Vagina (tissue), 2 donors: Measurements from ENCODE around the gene ATP7B. TPM values are rescaled to one million over a fixed set of nuclear protein-coding genes. Genes with fewer than 3 reads are reported as not detected.

Source experiments
- DNase-seq, 2 donors: peaks; one replicate each; pipeline ENCODE4 v3.0.0-alpha.2; 2017; ENCODE audit errors: extremely low spot score in 2 of 2
- H3K27ac ChIP-seq: fragments of 200-600 bp; sonication (generic); one replicate; pipeline ENCODE4 v1.5.1; 2019
- H3K27me3 ChIP-seq: fragments of 200-600 bp; sonication (generic); one replicate; pipeline ENCODE4 v1.5.1; 2019
- H3K36me3 ChIP-seq, 2 donors: fragments of 200-600 bp; sonication (generic); one replicate each; pipeline ENCODE4 v1.5.1; 2017 to 2019
- H3K4me1 ChIP-seq: fragments of 200-600 bp; sonication (generic); one replicate; pipeline ENCODE4 v1.5.1; 2019
- H3K4me3 ChIP-seq, 2 donors: fragments of 200-600 bp; sonication (generic); 1 replicate in 1 of 2; 2 replicates in 1 of 2; pipeline ENCODE4 v1.5.1; 2016 to 2019
- H3K9me3 ChIP-seq: fragments of 200-600 bp; sonication (generic); one replicate; pipeline ENCODE4 v1.5.1; 2019
- CTCF ChIP-seq, 3 experiments: fragments of 450-650 bp in 2 of 3; fragments of 200-600 bp in 1 of 3; sonication (generic) in 1 of 3; IDR thresholded peaks; one replicate each; pipeline ENCODE4 v1.5.1; 2017 to 2019; ENCODE audit warnings: antibody characterized with exemption in 3 of 3, mild to moderate bottlenecking in 2 of 3, moderate library complexity in 2 of 3
- POLR2A ChIP-seq, 2 donors: fragments of 450-650 bp; IDR thresholded peaks; one replicate each; pipeline ENCODE4 v1.6.1; 2017; ENCODE audit warnings: antibody characterized with exemption in 2 of 2, mild to moderate bottlenecking in 2 of 2, moderate library complexity in 2 of 2
- POLR2AphosphoS5 ChIP-seq, 2 donors: sonication (generic); formaldehyde crosslinking; IDR thresholded peaks; one replicate each; pipeline ENCODE4 v1.9.0; 2017; ENCODE audit warnings: antibody characterized with exemption in 2 of 2, mild to moderate bottlenecking in 2 of 2, low read depth in 1 of 2; ENCODE audit not compliant: insufficient read depth in 1 of 2
- intact Hi-C: fragments of 100-400 bp; cut with DNase I; formaldehyde crosslinking; loops from one replicate; pipeline ENCODE4 v1.15.1; 2023
- total RNA-seq: library from RNA; depleted of rRNA; stranded (reverse); fragments of >200 nt; gene quantifications from one replicate; pipeline ENCODE4 v1.2.3, GENCODE V29; 2016

Gene ATP7B
- total RNA-seq, 1 donor from 2014 or later, result 2.5 TPM

- TF ChIP-seq CTCF (IDR thresholded peaks at IDR 0.05) (no peak), POLR2A (IDR thresholded peaks at IDR 0.05) (no peak), POLR2AphosphoS5 (IDR thresholded peaks at IDR 0.05; ENCODE audit: insufficient read depth in 1 of 2, low read depth in 1 of 2) (no peak)
- intact Hi-C loops, result no loop called here
- DNase-seq, result no peak
- peaks cover 0 to 4% of the 10 kb centered on the region in 2 donors for H3K36me3 ChIP-seq
- H3K27me3 ChIP-seq, result no peaks in the 10 kb centered on the region
- H3K4me3 ChIP-seq, result no peak overlapping the region
- no peak overlapping the region for H3K27ac ChIP-seq
- no peaks in the 10 kb centered on the region for H3K4me1 ChIP-seq
- H3K9me3 ChIP-seq, result no peaks in the 10 kb centered on the region
Observed at GRCh38 chr13:51935326-51936171, 75.7 kb downstream of the ATP7B start.

GRCh38 chr13:51934461-51935087 lies 76.7 kb downstream of the ATP7B start:
- TF ChIP-seq POLR2A (IDR thresholded peaks at IDR 0.05), result no peak
- TF ChIP-seq CTCF (IDR thresholded peaks at IDR 0.05), result no peak
- no peak for TF ChIP-seq POLR2AphosphoS5 (IDR thresholded peaks at IDR 0.05; ENCODE audit: insufficient read depth in 1 of 2, low read depth in 1 of 2)
- no peaks in the 10 kb centered on the region for H3K27me3 ChIP-seq
- H3K27ac ChIP-seq, result no peak overlapping the region
- H3K4me3 ChIP-seq, result no peak overlapping the region
- H3K4me1 ChIP-seq, result no peaks in the 10 kb centered on the region
- no peaks in the 10 kb centered on the region for H3K9me3 ChIP-seq
- intact Hi-C loops, result no loop called here
- H3K36me3 ChIP-seq, result peaks cover 0 to 4% of the 10 kb centered on the region in 2 donors
- DNase-seq, result no peak

GRCh38 chr13:51933466-51934058 lies 77.7 kb downstream of the ATP7B start:
- TF ChIP-seq CTCF (IDR thresholded peaks at IDR 0.05) (no peak), POLR2AphosphoS5 (IDR thresholded peaks at IDR 0.05; ENCODE audit: insufficient read depth in 1 of 2, low read depth in 1 of 2) (no peak), POLR2A (IDR thresholded peaks at IDR 0.05) (no peak)
- no peaks in the 10 kb centered on the region for H3K4me1 ChIP-seq

GRCh38 chr13:51932231-51932630 lies 79.0 kb downstream of the ATP7B start:
- Histone ChIP-seq H3K36me3 (no peaks in the 10 kb centered on the region), H3K27ac (no peak overlapping the region), H3K4me3 (no peak overlapping the region), H3K27me3 (no peaks in the 10 kb centered on the region), H3K4me1 (no peaks in the 10 kb centered on the region), H3K9me3 (no peaks in the 10 kb centered on the region)
- DNase-seq, result no peak
- TF ChIP-seq POLR2A (IDR thresholded peaks at IDR 0.05) (no peak), CTCF (IDR thresholded peaks at IDR 0.05) (no peak), POLR2AphosphoS5 (IDR thresholded peaks at IDR 0.05; ENCODE audit: insufficient read depth in 1 of 2, low read depth in 1 of 2) (no peak)
- intact Hi-C loops, result no loop called here

More at GRCh38 chr13:51933466-51934058, 77.7 kb downstream of the ATP7B start:
- H3K36me3 ChIP-seq, result no peaks in the 10 kb centered on the region
- intact Hi-C loops, result no loop called here
- DNase-seq, result no peak
- no peak overlapping the region for H3K4me3 ChIP-seq
- no peak overlapping the region for H3K27ac ChIP-seq
- H3K27me3 ChIP-seq, result no peaks in the 10 kb centered on the region
- H3K9me3 ChIP-seq, result no peaks in the 10 kb centered on the region
